ENCODE data around the gene GPX1. TPM values are rescaled to one million over a fixed set of nuclear protein-coding genes. Genes with fewer than 3 reads are reported as not detected.

The GPX1 gene
- total RNA-seq, 1 donor from 2014 or later, result 172 TPM

DNA sequence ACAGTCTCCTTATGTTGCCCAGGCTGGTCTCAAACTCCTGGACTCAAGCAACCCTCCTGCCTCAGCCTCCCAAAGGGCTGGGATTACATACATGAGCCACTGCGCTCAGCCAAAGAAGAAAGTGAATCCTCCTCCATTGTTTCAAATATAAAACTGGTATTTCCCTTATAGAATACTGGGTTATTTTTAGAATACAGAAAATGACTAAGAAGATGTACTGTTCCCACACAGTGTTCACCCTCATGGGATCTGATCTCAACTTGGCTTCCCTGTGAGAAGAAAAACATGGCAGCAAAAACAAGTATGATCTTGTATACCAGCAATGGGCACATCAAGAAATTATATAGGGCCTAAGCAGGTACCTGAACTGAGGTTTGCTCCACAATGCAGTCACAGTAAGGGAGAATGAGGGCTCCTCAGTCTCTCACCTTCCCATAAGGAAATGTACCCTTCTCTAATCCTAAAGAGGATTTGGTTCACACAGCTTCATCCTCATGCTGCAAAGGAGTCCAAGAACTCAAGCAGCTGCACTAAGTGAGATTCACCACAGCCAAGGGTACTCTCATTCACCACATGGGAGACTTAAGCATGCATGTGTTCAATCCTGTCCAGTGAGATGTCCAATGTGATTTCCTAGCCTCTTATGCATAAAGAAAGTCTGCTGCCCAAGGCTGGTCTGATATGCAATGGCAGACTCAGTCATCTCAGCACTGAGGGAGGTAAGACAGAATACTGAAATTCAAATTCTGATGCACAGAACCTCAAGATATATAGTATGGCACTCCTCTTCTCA, 44.1 kb downstream of the GPX1 start:
- TF ChIP-seq, protein P1, sequence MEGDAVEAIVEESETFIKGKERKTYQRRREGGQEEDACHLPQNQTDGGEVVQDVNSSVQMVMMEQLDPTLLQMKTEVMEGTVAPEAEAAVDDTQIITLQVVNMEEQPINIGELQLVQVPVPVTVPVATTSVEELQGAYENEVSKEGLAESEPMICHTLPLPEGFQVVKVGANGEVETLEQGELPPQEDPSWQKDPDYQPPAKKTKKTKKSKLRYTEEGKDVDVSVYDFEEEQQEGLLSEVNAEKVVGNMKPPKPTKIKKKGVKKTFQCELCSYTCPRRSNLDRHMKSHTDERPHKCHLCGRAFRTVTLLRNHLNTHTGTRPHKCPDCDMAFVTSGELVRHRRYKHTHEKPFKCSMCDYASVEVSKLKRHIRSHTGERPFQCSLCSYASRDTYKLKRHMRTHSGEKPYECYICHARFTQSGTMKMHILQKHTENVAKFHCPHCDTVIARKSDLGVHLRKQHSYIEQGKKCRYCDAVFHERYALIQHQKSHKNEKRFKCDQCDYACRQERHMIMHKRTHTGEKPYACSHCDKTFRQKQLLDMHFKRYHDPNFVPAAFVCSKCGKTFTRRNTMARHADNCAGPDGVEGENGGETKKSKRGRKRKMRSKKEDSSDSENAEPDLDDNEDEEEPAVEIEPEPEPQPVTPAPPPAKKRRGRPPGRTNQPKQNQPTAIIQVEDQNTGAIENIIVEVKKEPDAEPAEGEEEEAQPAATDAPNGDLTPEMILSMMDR (conservative IDR thresholded peaks at IDR 0.05), result no peak
- no peak overlapping the region for H3K4me3 Mint-ChIP-seq
- DNase-seq (ENCODE audit: low read depth, low spot score), result no peak
- H3K4me1 Mint-ChIP-seq, result no peaks in the 10 kb centered on the region
- no peaks in the 10 kb centered on the region for H3K9me3 Mint-ChIP-seq
- H3K27ac Mint-ChIP-seq (ENCODE audit: unreplicated experiment), result no peak overlapping the region
- H3K27me3 Mint-ChIP-seq (ENCODE audit: low read depth), result no peaks in the 10 kb centered on the region
- H3K36me3 Mint-ChIP-seq (ENCODE audit: low read depth), result peaks cover 11% of the 10 kb centered on the region

DNA sequence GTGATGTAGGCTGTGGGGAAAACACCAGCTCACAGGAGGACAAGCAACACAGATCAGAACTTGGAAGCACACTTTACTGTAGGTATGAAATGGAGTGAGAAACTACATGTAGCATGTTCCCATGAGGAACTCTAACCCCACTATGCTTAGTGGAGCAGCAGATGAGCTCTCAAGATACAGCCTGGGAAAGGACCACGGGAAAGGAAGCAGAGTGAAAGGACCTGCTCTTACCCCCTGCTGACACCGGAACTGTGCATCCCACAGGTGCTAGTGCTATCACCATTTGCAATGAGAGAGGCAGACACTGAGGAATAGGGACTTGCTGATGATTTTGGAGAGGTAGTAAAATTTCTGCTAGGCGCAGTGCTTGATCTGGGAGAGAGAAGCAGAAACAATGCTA, 46.9 kb downstream of the GPX1 start:
- Mint-ChIP-seq H3K9me3 (no peaks in the 10 kb centered on the region), H3K27me3 (ENCODE audit: low read depth) (no peaks in the 10 kb centered on the region), H3K4me3 (no peak overlapping the region), H3K27ac (ENCODE audit: unreplicated experiment) (no peak overlapping the region), H3K4me1 (no peaks in the 10 kb centered on the region), H3K36me3 (ENCODE audit: low read depth) (peaks cover 15% of the 10 kb centered on the region)
- TF ChIP-seq, protein P1 (conservative IDR thresholded peaks at IDR 0.05), result no peak
- DNase-seq (ENCODE audit: low read depth, low spot score), result no peak

DNA sequence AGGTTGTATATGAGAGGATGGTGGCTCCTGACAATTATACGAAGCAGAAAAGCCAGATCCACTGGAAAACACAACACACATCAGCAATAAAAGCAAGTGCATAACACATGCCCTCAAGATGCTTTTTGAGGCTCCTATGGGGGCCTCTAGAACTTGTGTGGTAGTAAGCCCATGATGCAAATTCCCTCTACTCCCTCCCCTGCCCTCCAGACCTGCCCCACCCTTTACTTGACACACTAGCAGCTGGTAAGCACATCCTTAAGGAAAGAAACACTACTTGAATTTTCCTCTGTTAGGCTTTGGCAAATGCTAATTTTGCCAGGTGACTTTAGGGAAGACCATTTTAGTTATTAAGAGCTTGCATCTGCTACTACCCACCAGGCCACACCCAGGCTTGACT, 47.5 kb downstream of the GPX1 start:
- H3K36me3 Mint-ChIP-seq (ENCODE audit: low read depth), result peaks cover 15% of the 10 kb centered on the region
- H3K4me1 Mint-ChIP-seq, result no peaks in the 10 kb centered on the region
- H3K9me3 Mint-ChIP-seq, result no peaks in the 10 kb centered on the region
- no peak for DNase-seq (ENCODE audit: low read depth, low spot score)
- H3K27me3 Mint-ChIP-seq (ENCODE audit: low read depth), result no peaks in the 10 kb centered on the region
- TF ChIP-seq, protein P1 (conservative IDR thresholded peaks at IDR 0.05), result no peak
- H3K27ac Mint-ChIP-seq (ENCODE audit: unreplicated experiment), result no peak overlapping the region
- H3K4me3 Mint-ChIP-seq, result no peak overlapping the region

Other genes starting within 250 kb of the GPX1 start
- 71.8 and 72.6 TPM in 2 replicates for gene USP19, start 237.5 kb downstream of the GPX1 start, total RNA-seq
- 108 and 120 TPM in 2 replicates for gene LAMB2, start 225.3 kb downstream of the GPX1 start, total RNA-seq
- 26.0 and 29.4 TPM in 2 replicates for gene CCDC71, start 192.0 kb downstream of the GPX1 start, total RNA-seq
- gene KLHDC8B, start 186.8 kb downstream of the GPX1 start, total RNA-seq, result 44.9 and 45.2 TPM in 2 replicates
- gene C3orf62, start 81.1 kb downstream of the GPX1 start, total RNA-seq, result 9.2 and 9.8 TPM in 2 replicates
- 39.3 and 41.5 TPM in 2 replicates for gene USP4, start 18.3 kb downstream of the GPX1 start, total RNA-seq
- 354 and 361 TPM in 2 replicates for gene RHOA, start 53.6 kb upstream of the GPX1 start, total RNA-seq
- gene TCTA, start 54.1 kb upstream of the GPX1 start, total RNA-seq, result 9.6 and 12.4 TPM in 2 replicates
- 10.2 and 14.0 TPM in 2 replicates for gene AMT, start 64.1 kb upstream of the GPX1 start, total RNA-seq
- gene NICN1, start 71.0 kb upstream of the GPX1 start, total RNA-seq, result 19.5 and 23.4 TPM in 2 replicates
- 93.9 and 98.6 TPM in 2 replicates for gene DAG1, start 111.9 kb upstream of the GPX1 start, total RNA-seq
- gene BSN, start 196.1 kb upstream of the GPX1 start, total RNA-seq, result 6.1 and 6.5 TPM in 2 replicates

Measured in neural crest cell (in vitro differentiated cells).